ENCODE measurements around the gene IDH3G. TPM values are rescaled to one million over a fixed set of nuclear protein-coding genes. Genes with fewer than 3 reads are reported as not detected.

The IDH3G gene
- total and polyA plus RNA-seq, 4 donors, result 33.3 to 72.5 (median 47.6) TPM

GRCh38 chrX:153805436-153805835 lies 11.3 kb upstream of the IDH3G start:
- Histone ChIP-seq H3K27ac (ENCODE audit: low read depth in 1 of 2, low read length in 2 of 2) (no peak overlapping the region), H3K9me3 (ENCODE audit: control insufficient read depth, low read length) (no peaks in the 10 kb centered on the region), H3K36me3 (ENCODE audit: control insufficient read depth in 1 of 2, insufficient read depth in 2 of 2, low read length in 1 of 2) (no peaks in the 10 kb centered on the region), H3K4me3 (ENCODE audit: low read length in 2 of 2) (no peak overlapping the region), H3K27me3 (ENCODE audit: control insufficient read depth in 1 of 2, insufficient read depth in 2 of 2, low read length in 1 of 2) (no peaks in the 10 kb centered on the region), H3K4me1 (ENCODE audit: control insufficient read depth in 1 of 2, insufficient read depth in 2 of 2, low read length in 2 of 2) (no peaks in the 10 kb centered on the region)
- no peak for DNase-seq
- ATAC-seq (ENCODE audit: low FRiP score), result no peak
- WGBS, 2 donors, result 88 to 95% methylated on average over 13 of the region's 13 CpGs
- intact Hi-C loops (cut with DNase I), result no loop called here

- H3K27ac ChIP-seq (ENCODE audit: low read depth in 1 of 2, low read length in 2 of 2), result no peak overlapping the region
- no peak overlapping the region for H3K4me3 ChIP-seq (ENCODE audit: low read length in 2 of 2)
- DNase-seq, result no peak
- H3K27me3 ChIP-seq (ENCODE audit: control insufficient read depth in 1 of 2, insufficient read depth in 2 of 2, low read length in 1 of 2), result no peaks in the 10 kb centered on the region
- intact Hi-C loops (cut with DNase I), result no loop called here
- H3K36me3 ChIP-seq (ENCODE audit: control insufficient read depth in 1 of 2, insufficient read depth in 2 of 2, low read length in 1 of 2), result no peaks in the 10 kb centered on the region
- WGBS, 2 donors, result 93 to 94% methylated on average over 24 to 25 of the region's 25 CpGs
- H3K9me3 ChIP-seq (ENCODE audit: control insufficient read depth, low read length), result no peaks in the 10 kb centered on the region
- no peaks in the 10 kb centered on the region for H3K4me1 ChIP-seq (ENCODE audit: control insufficient read depth in 1 of 2, insufficient read depth in 2 of 2, low read length in 2 of 2)
- ATAC-seq (ENCODE audit: low FRiP score), result no peak
These were observed 10.4 kb upstream of the IDH3G start for GRCh38 chrX:153804621-153805020.

DNA sequence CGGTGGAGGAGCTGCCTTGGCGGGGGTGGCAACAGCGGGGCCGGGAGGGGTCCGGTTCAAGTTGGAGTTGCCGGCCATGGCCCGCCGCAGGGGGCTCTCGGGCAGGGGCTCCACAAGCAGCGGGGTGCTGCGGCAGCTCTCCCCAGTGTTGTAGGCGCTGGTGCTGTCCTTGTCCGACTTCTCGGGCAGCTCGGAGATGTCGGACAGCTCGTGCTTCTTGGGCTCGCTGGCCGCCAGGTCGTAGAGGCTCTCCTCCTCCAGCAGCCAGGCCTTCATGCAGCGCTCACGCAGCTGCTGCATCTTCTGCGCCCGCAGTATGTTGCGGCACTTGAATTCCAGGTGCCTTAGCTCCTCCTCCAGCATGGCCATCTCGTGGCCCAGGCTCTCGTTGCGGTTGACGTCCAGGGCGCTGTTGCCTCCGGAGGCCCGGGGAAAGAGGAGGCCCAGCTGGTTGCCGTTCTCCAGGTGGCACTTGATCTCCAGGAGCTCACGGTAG lies 10.0 kb upstream of the IDH3G start:
- no peak for ATAC-seq (ENCODE audit: low FRiP score)
- H3K4me3 ChIP-seq (ENCODE audit: low read length in 2 of 2), result no peak overlapping the region
- no peak for DNase-seq
- 96 to 97% methylated on average over 34 of the region's 34 CpGs for whole genome bisulfite sequencing, 2 donors
- H3K27ac ChIP-seq (ENCODE audit: low read depth in 1 of 2, low read length in 2 of 2), result no peak overlapping the region
- no peaks in the 10 kb centered on the region for H3K9me3 ChIP-seq (ENCODE audit: control insufficient read depth, low read length)
- no peaks in the 10 kb centered on the region for H3K4me1 ChIP-seq (ENCODE audit: control insufficient read depth in 1 of 2, insufficient read depth in 2 of 2, low read length in 2 of 2)
- intact Hi-C loops (cut with DNase I), result no loop called here
- no peaks in the 10 kb centered on the region for H3K36me3 ChIP-seq (ENCODE audit: control insufficient read depth in 1 of 2, insufficient read depth in 2 of 2, low read length in 1 of 2)
- no peaks in the 10 kb centered on the region for H3K27me3 ChIP-seq (ENCODE audit: control insufficient read depth in 1 of 2, insufficient read depth in 2 of 2, low read length in 1 of 2)

GRCh38 chrX:153803211-153804099 lies 9.3 kb upstream of the IDH3G start:
- WGBS, 2 donors, result 95 to 98% methylated on average over 86 to 87 of the region's 87 CpGs
- no peaks in the 10 kb centered on the region for H3K27me3 ChIP-seq (ENCODE audit: control insufficient read depth in 1 of 2, insufficient read depth in 2 of 2, low read length in 1 of 2)

DNA sequence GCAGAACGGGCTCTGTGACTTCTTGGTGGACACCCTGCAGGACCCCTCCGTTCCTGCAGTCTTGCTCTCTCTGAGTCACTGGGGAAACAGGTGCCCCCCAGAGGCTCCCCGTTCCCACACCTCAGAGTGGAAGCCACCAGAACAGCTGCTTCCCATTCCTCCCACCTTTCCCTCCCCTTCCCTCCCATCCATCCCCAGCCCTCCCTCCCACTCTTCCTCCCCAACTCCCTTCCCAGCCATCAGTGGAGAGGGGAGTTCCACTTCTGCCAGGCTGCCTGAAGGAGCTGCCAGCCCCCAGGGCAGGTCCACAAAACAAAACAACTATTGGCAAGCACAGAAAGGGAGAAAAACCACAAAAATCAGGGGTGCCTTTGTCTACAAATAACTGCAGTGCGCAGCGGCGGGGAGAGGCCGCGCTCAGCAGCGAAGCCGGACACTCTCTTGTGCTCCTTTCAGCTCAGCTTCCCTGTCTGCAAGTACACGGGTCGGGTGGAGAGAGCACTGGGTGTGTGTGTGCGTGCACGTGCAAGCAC lies 8.4 kb upstream of the IDH3G start:
- Histone ChIP-seq H3K27ac (ENCODE audit: low read depth in 1 of 2, low read length in 2 of 2) (no peak overlapping the region), H3K36me3 (ENCODE audit: control insufficient read depth in 1 of 2, insufficient read depth in 2 of 2, low read length in 1 of 2) (peaks cover 0 to 3% of the 10 kb centered on the region in 2 donors), H3K27me3 (ENCODE audit: control insufficient read depth in 1 of 2, insufficient read depth in 2 of 2, low read length in 1 of 2) (no peaks in the 10 kb centered on the region), H3K4me1 (ENCODE audit: control insufficient read depth in 1 of 2, insufficient read depth in 2 of 2, low read length in 2 of 2) (no peaks in the 10 kb centered on the region), H3K9me3 (ENCODE audit: control insufficient read depth, low read length) (no peaks in the 10 kb centered on the region), H3K4me3 (ENCODE audit: low read length in 2 of 2) (no peak overlapping the region)
- ATAC-seq (ENCODE audit: low FRiP score), result no peak
- no peak for DNase-seq
- intact Hi-C loops (cut with DNase I), result no loop called here
- WGBS, 2 donors, result 84 to 87% methylated on average over 14 of the region's 14 CpGs

More at GRCh38 chrX:153803211-153804099, 9.3 kb upstream of the IDH3G start:
- ATAC-seq (ENCODE audit: low FRiP score) (no peak), DNase-seq (no peak)
- Histone ChIP-seq H3K27ac (ENCODE audit: low read depth in 1 of 2, low read length in 2 of 2) (no peak overlapping the region), H3K4me3 (ENCODE audit: low read length in 2 of 2) (no peak overlapping the region), H3K36me3 (ENCODE audit: control insufficient read depth in 1 of 2, insufficient read depth in 2 of 2, low read length in 1 of 2) (no peaks in the 10 kb centered on the region), H3K9me3 (ENCODE audit: control insufficient read depth, low read length) (no peaks in the 10 kb centered on the region), H3K4me1 (ENCODE audit: control insufficient read depth in 1 of 2, insufficient read depth in 2 of 2, low read length in 2 of 2) (no peaks in the 10 kb centered on the region)
- intact Hi-C loops (cut with DNase I), result no loop called here

DNA sequence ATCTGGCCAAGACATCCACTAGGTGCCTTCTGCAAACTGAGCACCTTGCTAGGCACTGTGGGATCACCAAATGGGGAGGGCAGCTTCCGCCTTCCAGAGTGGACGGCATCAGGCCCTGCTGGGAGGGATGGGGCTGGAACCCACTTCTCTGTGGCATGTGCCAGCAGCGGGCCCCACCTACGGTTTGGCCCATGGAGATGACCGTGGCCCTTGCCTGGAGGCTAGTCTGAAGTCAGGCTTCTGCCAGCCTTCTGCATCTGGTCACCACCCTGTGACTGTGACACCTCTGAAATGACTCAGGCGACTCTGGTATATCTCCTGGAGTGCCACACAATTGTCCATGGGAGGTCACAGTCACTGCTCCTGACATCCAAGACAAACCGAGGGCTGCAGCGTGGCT lies 7.5 kb upstream of the IDH3G start:
- no peaks in the 10 kb centered on the region for H3K4me1 ChIP-seq (ENCODE audit: control insufficient read depth in 1 of 2, insufficient read depth in 2 of 2, low read length in 2 of 2)
- WGBS, 2 donors, result 95% methylated on average over 8 of the region's 8 CpGs
- intact Hi-C loops (cut with DNase I), result no loop called here

GRCh38 chrX:153800746-153801145 lies 6.6 kb upstream of the IDH3G start:
- Histone ChIP-seq H3K27me3 (ENCODE audit: control insufficient read depth in 1 of 2, insufficient read depth in 2 of 2, low read length in 1 of 2) (no peaks in the 10 kb centered on the region), H3K4me3 (ENCODE audit: low read length in 2 of 2) (no peak overlapping the region), H3K27ac (ENCODE audit: low read depth in 1 of 2, low read length in 2 of 2) (peak overlapping the region in 1 of 2 donors; percentile 21), H3K9me3 (ENCODE audit: control insufficient read depth, low read length) (no peaks in the 10 kb centered on the region), H3K36me3 (ENCODE audit: control insufficient read depth in 1 of 2, insufficient read depth in 2 of 2, low read length in 1 of 2) (peaks cover 0 to 3% of the 10 kb centered on the region in 2 donors), H3K4me1 (ENCODE audit: control insufficient read depth in 1 of 2, insufficient read depth in 2 of 2, low read length in 2 of 2) (no peaks in the 10 kb centered on the region)
- DNase-seq, result no peak
- intact Hi-C loops (cut with DNase I), result no loop called here
- WGBS, 2 donors, result 48 to 64% methylated on average over 7 of the region's 7 CpGs
- ATAC-seq (ENCODE audit: low FRiP score), result peak; percentile 4

More for the DNA sequence above, 7.5 kb upstream of the IDH3G start:
- Histone ChIP-seq H3K27me3 (ENCODE audit: control insufficient read depth in 1 of 2, insufficient read depth in 2 of 2, low read length in 1 of 2) (no peaks in the 10 kb centered on the region), H3K27ac (ENCODE audit: low read depth in 1 of 2, low read length in 2 of 2) (no peak overlapping the region), H3K9me3 (ENCODE audit: control insufficient read depth, low read length) (no peaks in the 10 kb centered on the region), H3K4me3 (ENCODE audit: low read length in 2 of 2) (no peak overlapping the region), H3K36me3 (ENCODE audit: control insufficient read depth in 1 of 2, insufficient read depth in 2 of 2, low read length in 1 of 2) (peaks cover 0 to 3% of the 10 kb centered on the region in 2 donors)
- DNase-seq (no peak), ATAC-seq (ENCODE audit: low FRiP score) (no peak)

DNA sequence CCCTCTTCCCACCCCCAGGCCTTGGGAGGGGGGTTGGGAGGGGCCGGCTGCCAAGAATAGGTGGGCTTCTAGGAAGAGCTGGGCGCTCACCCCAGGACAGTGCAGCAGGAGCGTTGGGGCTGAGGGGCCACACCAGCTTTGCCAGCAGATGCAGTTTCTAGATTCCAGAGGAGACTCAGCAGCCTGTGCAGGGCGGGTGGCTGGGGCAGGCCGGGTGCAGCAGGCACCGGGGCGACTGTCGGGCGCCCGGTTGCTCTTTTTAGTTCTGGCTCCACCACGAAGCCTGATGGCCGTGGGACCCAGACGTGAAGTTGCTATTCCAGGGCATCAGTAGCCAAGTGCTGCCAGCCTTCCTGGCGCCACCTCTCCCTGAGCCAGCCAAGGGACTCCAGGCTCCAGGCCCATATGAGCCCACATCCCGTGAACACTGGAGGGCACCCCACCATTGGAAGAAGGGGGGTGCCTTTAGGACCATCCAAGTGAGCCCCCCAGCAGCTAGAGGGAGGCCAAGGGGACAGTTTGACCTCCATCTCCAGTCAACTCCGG lies 6.1 kb upstream of the IDH3G start:
- H3K36me3 ChIP-seq (ENCODE audit: control insufficient read depth in 1 of 2, insufficient read depth in 2 of 2, low read length in 1 of 2), result peaks cover 0 to 3% of the 10 kb centered on the region in 2 donors
- H3K27me3 ChIP-seq (ENCODE audit: control insufficient read depth in 1 of 2, insufficient read depth in 2 of 2, low read length in 1 of 2), result no peaks in the 10 kb centered on the region
- peak; percentile 39 for ATAC-seq (ENCODE audit: low FRiP score)
- H3K27ac ChIP-seq (ENCODE audit: low read depth in 1 of 2, low read length in 2 of 2), result peak overlapping the region in 1 of 2 donors; percentile 54
- no peak overlapping the region for H3K4me3 ChIP-seq (ENCODE audit: low read length in 2 of 2)
- intact Hi-C loops (cut with DNase I), result no loop called here
- no peaks in the 10 kb centered on the region for H3K9me3 ChIP-seq (ENCODE audit: control insufficient read depth, low read length)
- DNase-seq, result no peak
- no peaks in the 10 kb centered on the region for H3K4me1 ChIP-seq (ENCODE audit: control insufficient read depth in 1 of 2, insufficient read depth in 2 of 2, low read length in 2 of 2)
- 10 to 31% methylated on average over 16 of the region's 16 CpGs for WGBS, 2 donors
